SK-N-SH (cell line): Measurements from ENCODE around the gene GATD1.

Experiments used
- CTCF ChIP-seq: fragments of 200-600 bp; sonication (generic); IDR thresholded peaks from 2 replicates; pipeline ENCODE4 v1.6.1; 2017; ENCODE audit warnings: antibody characterized with exemption, mild to moderate bottlenecking, moderate library complexity
- FOXM1 ChIP-seq: IDR thresholded peaks from 2 replicates; pipeline ENCODE4 v1.4.0; 2012; ENCODE audit warnings: low read depth, mild to moderate bottlenecking
- POLR2AphosphoS5 ChIP-seq: IDR thresholded peaks from 2 replicates; pipeline ENCODE4 v1.6.1; 2012; ENCODE audit warnings: low read depth, low read length
- TAF1 ChIP-seq: IDR thresholded peaks from 2 replicates; pipeline ENCODE4 v1.6.1; 2012; ENCODE audit warnings: low read depth, mild to moderate bottlenecking, low read length, moderate library complexity, borderline replicate concordance
- USF1 ChIP-seq: IDR thresholded peaks from 2 replicates; pipeline ENCODE4 v1.4.0; 2012; ENCODE audit warnings: low read depth, borderline replicate concordance
- YY1 ChIP-seq: IDR thresholded peaks from 2 replicates; pipeline ENCODE4 v1.4.0; 2012; ENCODE audit warnings: low read depth, mild to moderate bottlenecking

GRCh38 chr11:802693-803466, 25.6 kb upstream of the GATD1 start:
- TF ChIP-seq CTCF (no peak), USF1 (no peak), TAF1 (no peak), POLR2AphosphoS5 (no peak), YY1 (no peak), FOXM1 (no peak)
